Myocyte (in vitro differentiated cells): ENCODE measurements around the gene ADIG. TPM values are rescaled to one million over a fixed set of nuclear protein-coding genes. Genes with fewer than 3 reads are reported as not detected.
A peak's percentile ranks its signal among the peaks of the same experiment; 100 is the strongest.

Experiments
- DNase-seq: peaks from one replicate; pipeline ENCODE4 v3.0.0-alpha.2; 2012; ENCODE audit warnings: low read depth
- polyA plus RNA-seq: library from polyadenylated mRNA; unstranded; fragments of >200 nt; gene quantifications from one replicate; pipeline ENCODE4 v1.2.1, GENCODE V29; 2012; ENCODE audit warnings: missing spikeins
- total RNA-seq: library from RNA; depleted of rRNA; stranded (reverse); fragments of >200 nt; gene quantifications from 2 replicates; pipeline ENCODE4 v1.2.3, GENCODE V29; 2014

The ADIG gene
- total RNA-seq = not detected in 2 replicates
- not detected for polyA plus RNA-seq

DNA sequence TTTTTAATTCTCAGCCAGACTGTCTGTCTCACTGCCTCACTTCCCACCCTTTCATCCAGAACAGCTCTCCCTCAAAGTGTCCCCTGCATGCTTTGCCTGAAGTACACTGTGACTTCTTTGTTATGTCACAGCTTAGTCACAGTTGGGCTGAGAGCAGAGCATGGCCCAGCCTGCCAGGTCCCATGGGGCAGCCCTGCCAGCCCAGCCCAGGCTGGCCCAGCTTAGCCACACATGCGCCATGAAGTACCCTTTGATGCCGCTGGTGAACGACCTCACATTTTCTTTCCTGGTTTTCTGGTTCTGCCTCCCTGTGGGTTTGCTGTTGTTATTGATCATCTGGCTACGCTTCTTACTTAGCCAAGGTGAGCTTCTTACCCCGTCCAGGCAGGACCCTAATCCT is at the start of gene ADIG:
ADIG (plus strand) TSS at position 185 of the 400 bp plus-strand sequence; CDS start at position 239, 54 bp downstream.
- peak; percentile 52 for DNase-seq

DNA sequence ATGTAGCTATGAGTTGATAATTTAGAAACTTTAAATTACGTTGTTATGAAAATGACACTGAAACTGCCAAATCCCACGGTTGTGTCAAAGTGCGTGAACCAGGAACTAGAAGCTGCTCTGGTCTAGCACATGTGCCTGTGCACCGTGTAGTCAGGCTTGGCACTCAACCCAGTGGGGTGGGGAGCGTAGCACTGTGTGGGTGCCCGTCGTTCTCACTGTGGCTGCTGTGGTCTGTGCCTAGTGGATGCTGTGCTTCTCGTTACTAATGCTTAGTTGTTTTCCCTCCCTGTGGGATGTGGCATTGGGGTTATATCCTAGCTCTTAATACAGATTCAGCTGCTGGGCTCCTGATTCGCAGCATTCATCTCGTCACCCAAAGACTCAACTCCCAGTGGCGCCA is 46.2 kb upstream of the ADIG start:
- peak; percentile 5 for DNase-seq

DNA sequence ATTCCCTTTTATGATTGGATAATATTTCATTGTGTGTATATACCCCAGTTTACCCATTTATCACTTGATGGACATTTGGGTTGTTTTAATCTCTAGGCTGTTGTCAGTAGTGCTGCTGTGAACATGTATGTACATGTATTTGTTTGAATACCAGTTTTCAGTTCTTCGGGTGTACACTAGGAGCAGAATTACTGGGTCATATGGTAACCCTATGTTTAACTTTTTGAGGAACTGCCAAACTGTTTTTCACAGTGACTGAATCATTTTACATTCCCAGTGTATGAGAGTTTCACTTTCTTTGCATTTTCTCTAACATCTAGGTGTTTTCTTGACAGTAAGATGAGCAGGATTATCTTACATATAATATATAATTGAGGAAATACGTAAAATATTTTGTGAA is 44.7 kb upstream of the ADIG start:
- DNase-seq = no peak

DNA sequence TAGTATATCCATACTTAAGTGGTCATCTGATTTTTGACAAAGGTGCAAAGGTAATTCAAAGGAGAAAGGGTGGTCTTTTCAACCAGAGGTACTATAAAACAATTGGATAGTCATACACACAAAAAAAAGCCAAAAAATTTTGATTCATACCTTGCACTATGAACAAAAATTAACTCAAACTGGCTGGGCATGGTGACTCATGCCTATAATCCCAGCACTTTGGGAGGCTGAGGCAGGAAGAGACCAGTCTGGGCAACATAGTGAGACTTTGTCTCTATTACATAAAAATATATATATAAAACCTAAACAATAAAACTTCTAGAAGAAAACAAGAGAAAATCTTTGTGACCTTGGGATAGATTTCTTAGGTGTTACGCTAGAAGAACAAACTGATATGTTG is 43.8 kb upstream of the ADIG start:
- no peak for DNase-seq

DNA sequence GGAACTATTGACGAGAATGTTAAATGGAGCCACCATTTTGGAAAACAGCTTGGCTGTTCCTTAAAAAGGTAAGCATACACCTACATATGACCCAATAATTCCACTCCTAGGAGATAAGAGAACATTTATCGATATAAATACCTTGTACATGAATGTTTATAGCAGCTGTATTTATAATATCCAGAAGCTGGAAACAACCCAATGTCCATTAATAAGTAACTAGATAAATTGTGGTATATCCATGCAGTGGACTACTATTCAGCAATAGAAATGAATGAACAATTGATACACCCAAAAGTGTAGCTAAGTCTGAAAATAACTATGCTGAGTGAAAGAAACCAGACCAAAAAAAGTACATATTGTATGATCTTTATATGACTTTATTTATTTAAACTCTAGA is 42.2 kb upstream of the ADIG start:
- DNase-seq = no peak

DNA sequence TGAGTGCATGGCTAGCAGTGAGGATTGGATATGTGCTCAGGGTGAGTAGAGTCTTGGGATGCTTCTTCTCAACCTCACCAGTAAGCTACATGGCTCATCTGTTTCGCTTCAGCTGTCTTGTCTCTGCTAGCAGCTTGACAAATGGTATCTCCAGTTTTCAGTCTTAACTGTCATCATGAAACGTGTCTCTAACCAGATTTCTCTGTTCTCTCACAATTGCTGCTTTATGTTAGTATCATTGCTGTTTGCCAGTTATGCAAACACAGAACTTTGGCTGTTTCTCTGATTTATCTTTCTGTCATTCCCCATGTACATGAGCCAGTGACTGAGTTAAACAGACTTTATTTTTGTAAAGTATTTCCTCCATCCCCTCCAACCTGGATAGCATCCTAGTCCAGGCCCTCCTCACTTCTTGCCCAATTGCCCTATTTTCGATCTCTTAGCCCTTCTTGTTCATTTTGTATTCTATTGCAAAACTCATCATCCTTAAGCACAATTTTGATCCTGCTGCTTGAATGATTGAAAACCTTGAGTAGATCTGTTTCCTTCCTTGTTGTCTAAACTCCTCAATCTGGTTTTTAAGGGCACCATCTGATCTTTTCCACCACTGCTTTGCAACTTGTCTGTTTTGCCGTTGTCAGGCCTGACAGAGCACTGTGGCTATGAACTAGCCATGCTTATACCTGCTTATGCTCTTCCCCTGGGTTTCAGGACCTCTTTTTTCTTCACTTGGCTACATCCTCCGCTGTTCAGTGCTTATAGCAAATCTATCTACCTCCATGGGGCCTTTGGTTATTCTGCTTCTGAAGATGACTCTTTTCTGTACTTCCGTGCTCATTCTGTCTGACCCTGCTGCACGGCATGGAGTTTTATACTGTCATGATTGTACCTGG is 37.7 kb upstream of the ADIG start:
- DNase-seq = peak; percentile 15

DNA sequence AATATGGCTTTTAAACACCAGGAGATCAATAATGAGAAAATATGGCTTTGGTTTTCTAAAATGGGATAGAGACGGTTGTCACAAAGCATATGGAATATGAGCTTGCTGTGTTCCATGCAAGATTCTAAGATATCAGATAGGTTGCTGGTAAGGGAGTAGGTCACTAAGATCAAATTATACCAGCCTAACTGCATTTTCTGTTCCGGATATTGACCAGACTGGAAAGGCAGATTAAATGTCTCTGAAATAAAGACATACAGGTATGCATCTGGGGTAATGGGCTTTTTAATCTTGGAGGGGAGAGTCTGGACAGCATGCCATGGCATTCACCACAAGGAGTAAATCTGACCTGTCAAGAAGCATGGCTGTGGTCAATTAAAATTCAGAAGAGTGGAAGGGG is 35.2 kb upstream of the ADIG start:
- DNase-seq = no peak

DNA sequence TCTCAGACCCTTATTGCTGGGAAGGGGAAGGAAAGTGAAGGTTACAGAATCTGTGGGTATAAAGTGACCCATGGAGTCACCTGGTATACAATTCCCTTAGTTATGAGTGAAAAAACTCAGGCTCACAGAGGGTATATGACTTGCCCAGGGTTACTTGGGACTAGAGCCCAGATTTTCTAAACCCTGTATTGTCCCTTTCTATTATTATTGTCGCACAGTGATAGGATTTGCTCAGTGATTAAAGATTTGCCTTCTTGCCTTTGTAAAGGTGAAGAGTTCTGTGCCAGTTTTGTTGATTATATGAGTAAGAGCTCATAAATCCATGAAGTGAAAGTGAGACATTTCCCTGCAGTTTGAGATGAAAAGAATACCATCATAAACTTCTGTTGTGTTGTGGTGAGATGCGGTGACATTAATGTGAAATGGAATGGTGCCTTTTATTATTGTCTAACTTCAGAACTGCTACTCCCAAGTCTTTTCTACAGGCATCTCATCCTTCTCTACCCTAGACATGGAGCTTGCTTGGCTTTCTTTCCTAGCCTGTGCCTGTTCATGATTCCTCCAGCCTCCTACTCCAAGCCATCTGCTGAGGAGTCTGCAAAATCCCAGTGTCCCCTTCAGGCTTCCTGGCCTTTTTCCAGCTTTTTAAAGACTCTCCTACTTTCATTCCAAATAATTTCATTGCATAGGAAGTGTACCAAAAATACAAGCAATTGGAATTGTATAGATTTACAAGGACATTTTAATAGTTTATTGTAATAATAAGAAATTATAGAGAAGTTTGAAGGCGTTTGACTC is 33.5 kb upstream of the ADIG start:
- DNase-seq = no peak

DNA sequence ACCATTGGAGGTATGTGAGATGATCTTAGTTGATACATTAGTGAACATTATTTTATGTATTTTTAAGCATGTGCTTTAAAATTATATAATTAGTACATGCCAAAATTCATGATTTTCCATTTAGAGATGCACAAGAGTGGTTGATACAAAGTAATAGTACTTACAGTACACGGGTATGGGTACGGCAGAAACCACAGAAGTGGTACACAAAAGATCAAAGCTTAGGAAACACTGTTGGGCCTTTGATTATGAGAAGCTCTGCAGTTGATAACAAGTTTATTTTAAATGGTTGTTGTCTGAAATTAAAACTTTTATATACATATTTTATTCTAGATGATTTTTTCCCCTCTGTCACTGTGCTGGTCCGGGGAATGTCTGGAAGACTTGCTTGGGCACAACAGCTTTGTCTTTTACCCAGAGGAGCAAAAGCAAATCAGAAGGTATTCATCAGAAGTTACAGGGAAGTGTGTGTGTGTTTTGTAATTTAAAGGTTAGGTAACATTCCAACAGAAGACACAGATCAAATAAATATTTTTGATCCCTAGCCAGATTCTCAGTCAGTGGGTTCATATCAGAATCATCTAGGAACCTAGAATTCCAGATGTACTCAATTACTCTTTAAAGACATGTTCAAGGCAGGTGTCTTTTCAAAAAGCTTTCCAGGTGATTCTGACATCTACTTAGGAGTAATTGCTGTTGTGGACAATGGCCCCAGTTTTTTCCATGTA is 32.5 kb upstream of the ADIG start:
- no peak for DNase-seq

DNA sequence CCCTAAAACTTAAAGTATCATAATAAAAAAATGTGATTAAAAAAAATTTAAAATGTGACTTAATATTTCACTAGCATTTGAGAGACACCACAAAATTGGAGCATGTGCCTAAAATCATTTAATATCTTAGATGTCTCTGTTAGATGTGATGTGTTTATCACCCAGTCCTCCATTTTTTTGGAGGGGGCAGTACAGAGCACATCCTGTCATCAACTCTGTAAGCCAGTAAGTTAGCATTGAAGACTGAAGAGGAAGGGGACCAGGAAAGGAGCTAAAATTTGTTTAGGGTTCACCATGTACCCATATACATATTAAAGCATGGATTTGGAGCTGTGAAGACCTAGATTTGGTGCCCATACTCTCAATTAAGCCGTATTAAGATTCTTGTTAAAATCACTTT is 30.7 kb upstream of the ADIG start:
- DNase-seq = no peak

DNA sequence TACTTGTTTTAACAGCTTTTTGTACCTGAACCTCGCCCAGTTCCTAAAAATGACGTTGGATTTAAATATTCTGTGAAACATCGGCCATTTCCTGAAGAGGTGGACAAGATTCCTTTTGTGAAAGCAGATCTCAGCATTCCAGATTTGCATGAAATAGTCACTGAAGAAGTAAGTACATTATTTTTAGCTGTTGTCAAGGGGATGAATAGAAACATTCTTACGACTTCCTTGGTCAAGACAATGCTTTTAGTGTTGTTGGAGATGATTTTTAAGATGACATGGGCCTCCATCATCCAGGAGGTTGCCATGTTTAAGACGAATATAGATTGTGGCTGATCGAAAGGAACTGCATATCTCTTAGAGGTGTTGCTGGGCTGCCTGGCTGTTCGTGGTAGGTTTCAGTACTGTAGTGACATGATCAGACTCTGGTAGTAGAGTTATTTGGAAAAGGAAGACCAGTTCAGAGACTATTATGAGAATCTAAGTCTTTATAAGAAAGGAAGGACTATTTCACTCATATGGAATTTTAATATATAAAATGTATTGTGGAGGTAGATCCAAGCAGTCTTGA is 29.9 kb upstream of the ADIG start:
- no peak for DNase-seq

DNA sequence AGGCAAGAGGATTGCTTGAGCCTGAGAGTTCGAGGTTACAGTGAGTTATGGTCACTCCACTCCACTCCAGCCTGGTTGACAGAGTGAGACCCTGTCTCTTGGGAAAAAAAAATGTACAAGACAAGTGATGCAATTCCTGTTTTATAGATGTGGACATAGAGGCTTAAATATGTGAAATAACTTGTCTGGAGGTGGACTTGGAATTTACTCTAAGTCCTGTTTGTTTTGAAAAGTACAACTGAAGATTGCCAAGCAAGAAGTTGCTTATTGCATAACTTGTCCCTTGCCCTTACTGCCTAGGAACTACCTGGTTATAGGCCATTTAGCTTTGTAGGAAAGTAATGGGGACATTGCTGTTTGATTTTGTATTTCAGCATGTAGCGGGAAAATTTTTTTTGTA is 26.0 kb upstream of the ADIG start:
- DNase-seq = no peak

DNA sequence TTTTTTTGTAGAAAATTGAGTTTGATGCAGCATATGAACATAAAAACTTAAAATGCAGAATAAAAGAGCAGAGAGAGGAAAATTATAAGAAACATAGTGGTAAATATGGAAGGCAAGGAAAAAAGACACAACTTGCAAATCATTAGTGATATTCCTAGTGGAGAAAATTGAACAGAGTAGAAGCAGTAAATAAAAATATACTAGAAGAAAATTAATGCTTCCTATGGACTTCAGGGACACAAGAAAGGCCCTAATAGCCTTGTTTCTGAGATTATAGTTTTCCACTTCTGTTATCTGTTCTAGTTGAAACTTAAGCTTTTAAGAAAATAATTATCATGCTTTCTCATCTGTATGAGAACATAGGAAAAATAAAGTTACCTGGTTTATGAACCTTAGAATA is 25.6 kb upstream of the ADIG start:
- no peak for DNase-seq

DNA sequence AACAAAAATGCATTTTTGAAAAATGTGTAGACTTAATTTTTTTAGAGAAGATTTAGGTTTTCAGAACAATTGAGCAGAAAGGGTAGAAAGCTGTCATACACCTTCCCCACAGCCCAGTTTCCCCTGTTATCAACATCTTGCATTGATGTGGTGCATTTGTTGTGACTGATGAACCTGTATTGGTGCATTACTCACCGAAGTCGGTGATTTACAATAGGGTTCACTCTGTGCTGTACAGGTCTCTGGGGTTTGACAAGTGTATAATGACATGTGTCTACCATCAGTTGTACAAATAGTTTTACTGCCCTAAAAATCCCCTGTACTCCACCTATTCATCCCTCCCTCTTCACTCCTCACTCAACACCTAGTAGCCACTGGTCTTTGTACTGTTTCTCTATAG is 23.8 kb upstream of the ADIG start:
- DNase-seq = no peak

DNA sequence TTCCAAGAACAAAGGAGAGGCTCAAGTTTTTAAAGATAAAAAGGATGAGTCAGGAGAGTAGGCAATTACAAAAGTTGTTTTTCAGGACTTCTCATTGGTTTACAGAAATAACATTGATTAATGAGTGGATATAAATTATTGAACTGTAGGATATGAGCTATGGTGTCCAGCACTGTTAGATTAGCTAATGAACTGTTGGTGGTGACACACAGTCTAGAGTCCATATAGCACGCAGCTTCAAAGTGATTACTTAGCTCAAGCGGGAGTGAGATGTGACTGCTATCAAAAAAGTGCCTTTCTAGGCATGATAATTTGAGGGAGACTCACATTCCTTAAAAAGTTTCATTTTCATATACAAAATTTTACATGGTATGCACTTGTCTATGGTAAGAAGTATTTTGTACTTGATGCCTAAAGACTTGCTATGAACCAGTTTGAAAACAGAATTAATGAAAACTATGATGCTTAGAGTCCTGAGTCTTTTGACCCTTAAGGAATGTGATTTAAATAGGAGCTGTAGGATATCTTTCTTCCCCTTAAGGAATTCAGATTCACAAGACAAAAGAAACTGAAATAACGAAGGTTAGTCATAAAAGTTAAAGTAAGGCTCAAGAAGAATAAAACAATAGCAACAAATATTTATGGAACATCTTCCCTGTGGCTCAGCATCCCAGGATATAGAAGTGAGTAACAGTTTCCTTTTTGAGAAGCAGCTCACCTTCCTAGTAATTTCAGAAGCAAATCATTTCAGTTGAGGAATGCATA is 22.2 kb upstream of the ADIG start:
- no peak for DNase-seq

DNA sequence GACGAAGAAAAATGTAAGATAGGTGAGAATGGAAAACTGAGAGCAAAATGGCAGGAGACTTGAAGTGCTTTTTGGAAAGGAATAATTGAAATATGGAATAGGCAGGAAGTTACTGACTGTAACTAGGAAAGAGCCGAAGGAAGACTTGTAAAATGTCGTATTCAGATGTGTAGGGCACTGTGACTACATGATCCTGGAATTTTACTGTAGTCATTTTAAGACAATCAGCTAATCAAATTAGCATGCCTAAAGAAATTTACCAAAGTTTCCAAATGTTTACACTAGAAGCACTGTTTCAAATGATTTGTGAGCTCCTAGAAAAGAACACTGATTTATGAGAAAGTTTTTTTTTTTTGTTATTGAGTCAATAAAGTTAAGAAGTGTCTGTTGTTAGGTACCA is 21.2 kb upstream of the ADIG start:
- no peak for DNase-seq

DNA sequence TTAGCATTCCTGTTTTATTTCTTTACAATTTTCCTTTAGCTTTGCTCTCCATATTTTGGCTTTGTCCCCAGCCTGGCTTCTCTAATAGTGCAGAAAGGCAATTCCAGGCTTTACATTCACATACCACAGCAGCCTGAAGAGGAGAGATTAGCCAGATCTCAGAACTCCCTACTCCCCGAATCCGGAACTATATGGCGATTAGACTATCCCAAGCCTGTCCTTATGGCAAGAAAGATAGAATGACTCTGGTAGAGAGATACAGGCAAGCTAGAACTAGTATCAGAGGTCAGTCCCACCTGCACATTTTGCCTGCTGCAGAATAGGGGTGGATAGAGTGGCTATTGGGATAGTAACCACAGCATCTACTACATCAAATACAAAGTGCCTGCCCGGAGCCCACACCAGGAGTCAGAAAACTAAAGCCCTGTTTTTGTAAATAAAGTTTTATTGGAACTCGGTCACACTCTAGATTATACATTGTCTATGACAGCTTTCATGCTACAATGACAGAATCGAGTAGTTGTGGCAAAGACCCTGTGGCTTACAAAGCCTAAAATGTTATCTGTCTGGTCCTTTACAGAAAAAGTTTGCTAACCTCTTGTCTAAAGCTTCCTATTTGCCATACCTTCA is 17.1 kb upstream of the ADIG start:
- no peak for DNase-seq

DNA sequence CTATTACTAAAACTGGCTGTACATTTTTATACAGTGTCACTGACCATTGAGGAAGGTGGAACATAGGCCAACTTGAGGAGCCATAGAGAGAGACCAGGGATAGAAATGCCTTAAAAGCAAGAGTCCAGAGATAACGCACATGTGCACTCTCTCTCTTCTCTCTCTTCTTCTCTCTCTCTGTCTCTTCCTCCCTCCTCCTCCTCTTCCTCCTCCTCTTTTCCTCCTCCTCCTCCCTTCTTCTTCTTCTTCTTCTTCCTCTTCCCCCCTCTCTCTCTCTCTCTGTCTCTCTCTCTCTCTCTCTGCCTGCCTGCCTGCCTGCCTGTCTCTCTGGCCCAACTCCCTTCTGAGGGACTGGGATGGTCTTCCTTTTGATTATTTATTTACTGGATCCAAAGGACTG is 16.3 kb upstream of the ADIG start:
- DNase-seq = no peak

DNA sequence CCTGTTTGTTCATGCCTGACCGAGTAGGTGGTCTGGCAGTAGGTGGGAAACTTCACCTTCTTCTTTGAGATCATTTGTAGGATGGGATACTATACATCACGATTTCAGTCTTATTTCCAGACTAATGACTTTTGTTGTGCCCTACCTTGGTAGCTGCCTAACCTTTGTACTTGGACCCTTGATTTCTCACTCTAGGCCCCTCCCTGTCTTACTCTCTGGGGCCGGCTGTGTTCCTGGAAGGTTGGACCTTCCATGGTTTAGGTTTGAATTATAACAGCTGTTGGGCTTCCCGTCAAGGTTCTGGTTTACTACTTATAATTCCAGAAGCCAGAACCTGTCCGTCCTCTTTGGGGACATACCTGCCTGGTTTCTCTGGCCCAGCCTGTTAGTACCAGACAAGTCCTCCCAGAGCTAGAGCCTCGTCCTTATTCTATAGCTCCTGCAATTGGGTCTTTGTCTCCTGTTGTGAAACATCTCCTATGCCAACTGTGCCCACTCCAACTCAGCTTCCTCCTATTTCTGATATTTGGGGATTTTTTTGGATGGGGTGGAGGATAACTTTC is 14.9 kb upstream of the ADIG start:
- DNase-seq = no peak
